H1 (cell line): ENCODE results near the gene KRTAP10-4. TPM values are rescaled to one million over a fixed set of nuclear protein-coding genes. Genes with fewer than 3 reads are reported as not detected.
A peak's percentile ranks its signal among the peaks of the same experiment; 100 is the strongest.

Source experiments
- ASH2L ChIP-seq: fragments of 200-600, 300-600 bp; sonication (generic); IDR thresholded peaks from one replicate; pipeline ENCODE4 v1.7.1; 2017; ENCODE audit warnings: low read length
- ATF3 ChIP-seq: IDR thresholded peaks from 2 replicates; pipeline ENCODE4 v1.6.1; 2011; ENCODE audit warnings: low read depth, mild to moderate bottlenecking, low read length; ENCODE audit not compliant: insufficient read depth
- BACH1 ChIP-seq: IDR thresholded peaks from 2 replicates; pipeline ENCODE4 v1.6.1; 2012; ENCODE audit warnings: low read length, improper control_type of control experiment
- CBX5 ChIP-seq: fragments of 300-800, 300-1000 bp; sonication (generic); IDR thresholded peaks from 2 replicates; pipeline ENCODE4 v1.7.1; 2016; ENCODE audit warnings: antibody characterized with exemption, low read length, low read depth
- CHD1 ChIP-seq: IDR thresholded peaks from 2 replicates; pipeline ENCODE4 v1.6.1; 2012; ENCODE audit warnings: low read depth, low read length, improper control_type of control experiment
- CHD2 ChIP-seq: IDR thresholded peaks from 2 replicates; pipeline ENCODE4 v1.6.1; 2012; ENCODE audit warnings: low read length, improper control_type of control experiment
- POLR2AphosphoS5 ChIP-seq: IDR thresholded peaks from 2 replicates; pipeline ENCODE4 v1.6.1; 2011; ENCODE audit warnings: low read depth, low read length
- SRF ChIP-seq: IDR thresholded peaks from 2 replicates; pipeline ENCODE4 v1.6.1; 2011; ENCODE audit warnings: mild to moderate bottlenecking, low read depth, low read length, moderate library complexity
- TCF12 ChIP-seq: IDR thresholded peaks from 2 replicates; pipeline ENCODE4 v1.6.1; 2011; ENCODE audit warnings: low read depth, mild to moderate bottlenecking, low read length
- polyA plus RNA-seq, 7 experiments: library from polyadenylated mRNA; depleted of rRNA in 3 of 7; stranded (reverse) in 5 of 7; unstranded in 2 of 7; fragments of >200 nt in 5 of 7; fragments of 200-250 nt in 2 of 7; gene quantifications; 1 replicate in 5 of 7; 2 replicates in 1 of 7; 4 replicates in 1 of 7; pipeline versions ENCODE4 v1.2.1 to v1.2.3, GENCODE V29; 2011 to 2013; ENCODE audit warnings: missing spikeins in 2 of 7, mixed read lengths in 2 of 7
- total RNA-seq: library from RNA; stranded (reverse); fragmentation: NEBNext Ultra II Directional; extraction: Animal tissue kit (Norgen Biotek cat#: 25700); gene quantifications from 2 replicates; pipeline ENCODE4 v1.2.1, GENCODE V29; 2021
- TF ChIP-seq, protein P1 (sequence below), 3 experiments: IDR thresholded peaks; 1 replicate in 2 of 3; 2 replicates in 1 of 3; pipeline versions ENCODE4 v1.5.1 to v1.6.1; 2011; ENCODE audit warnings: low read length in 3 of 3, mild to moderate bottlenecking in 3 of 3, inconsistent platforms in 2 of 3, low read depth in 1 of 3, moderate library complexity in 1 of 3; ENCODE audit not compliant: insufficient read depth in 1 of 3; ENCODE audit errors: control extremely low read depth in 1 of 3

The KRTAP10-4 gene
- total and polyA plus RNA-seq, 2 of the 8 experiments (the other 6 are each of a cell fraction or from before 2014, with no cell fraction given), result not detected

DNA sequence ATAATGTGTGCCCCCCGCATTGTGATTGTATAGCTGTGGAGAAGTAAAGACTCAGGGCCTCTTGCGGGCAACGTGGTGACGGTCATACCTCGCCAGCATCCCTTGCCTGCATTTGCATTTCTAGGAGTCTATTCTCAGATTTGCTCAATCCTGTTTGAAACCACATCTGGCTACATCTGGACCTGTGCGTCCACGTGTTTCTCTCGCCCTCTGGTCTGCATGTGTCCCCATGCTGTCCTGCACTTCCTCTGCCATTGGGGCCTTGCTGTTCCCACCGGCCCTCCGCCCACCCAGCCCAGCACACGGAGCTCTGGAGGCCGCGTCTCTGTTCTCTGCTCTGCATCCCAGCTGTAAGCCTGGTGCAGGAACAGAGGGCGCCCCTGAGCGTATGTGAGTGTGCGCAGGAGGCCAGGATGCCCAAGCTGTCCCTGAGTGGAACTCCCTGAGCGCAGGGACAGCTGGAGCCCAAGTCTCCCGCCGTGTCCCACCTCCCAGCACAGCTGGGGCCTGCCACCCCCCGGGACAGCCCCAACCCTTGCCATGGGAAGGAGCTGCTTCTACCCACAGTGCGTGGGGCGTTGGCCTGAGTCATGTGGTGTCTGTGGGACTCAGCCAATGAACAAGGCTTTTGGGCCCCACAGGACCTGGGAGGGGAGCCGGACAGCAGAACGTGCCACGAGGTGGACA lies 23.9 kb upstream of the KRTAP10-4 start (continued):
- TF ChIP-seq, protein P1, sequence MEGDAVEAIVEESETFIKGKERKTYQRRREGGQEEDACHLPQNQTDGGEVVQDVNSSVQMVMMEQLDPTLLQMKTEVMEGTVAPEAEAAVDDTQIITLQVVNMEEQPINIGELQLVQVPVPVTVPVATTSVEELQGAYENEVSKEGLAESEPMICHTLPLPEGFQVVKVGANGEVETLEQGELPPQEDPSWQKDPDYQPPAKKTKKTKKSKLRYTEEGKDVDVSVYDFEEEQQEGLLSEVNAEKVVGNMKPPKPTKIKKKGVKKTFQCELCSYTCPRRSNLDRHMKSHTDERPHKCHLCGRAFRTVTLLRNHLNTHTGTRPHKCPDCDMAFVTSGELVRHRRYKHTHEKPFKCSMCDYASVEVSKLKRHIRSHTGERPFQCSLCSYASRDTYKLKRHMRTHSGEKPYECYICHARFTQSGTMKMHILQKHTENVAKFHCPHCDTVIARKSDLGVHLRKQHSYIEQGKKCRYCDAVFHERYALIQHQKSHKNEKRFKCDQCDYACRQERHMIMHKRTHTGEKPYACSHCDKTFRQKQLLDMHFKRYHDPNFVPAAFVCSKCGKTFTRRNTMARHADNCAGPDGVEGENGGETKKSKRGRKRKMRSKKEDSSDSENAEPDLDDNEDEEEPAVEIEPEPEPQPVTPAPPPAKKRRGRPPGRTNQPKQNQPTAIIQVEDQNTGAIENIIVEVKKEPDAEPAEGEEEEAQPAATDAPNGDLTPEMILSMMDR (IDR thresholded peaks at IDR 0.05; ENCODE audit: control extremely low read depth in 1 of 3, insufficient read depth in 1 of 3, low read depth in 1 of 3, low read length in 3 of 3), result peak in 1 of 3 experiments; percentile 18; a peak in 1 of 4 replicates
- no peak for TF ChIP-seq CHD1
- no peak for TF ChIP-seq SRF
- no peak for TF ChIP-seq ASH2L
- no peak for TF ChIP-seq CHD2
- TF ChIP-seq POLR2AphosphoS5, result peak; percentile 36; the same call in 1 of the 2 replicates
- TF ChIP-seq CBX5, result no peak
- TF ChIP-seq TCF12, result no peak
- TF ChIP-seq ATF3, result no peak
- TF ChIP-seq BACH1, result no peak
